HG03378 (cell line): ENCODE results near the gene GLIS1.

Experiments used
- ATAC-seq: cut with Tn5 transposase; IDR thresholded peaks from one replicate; pipeline ENCODE4 v1.9.1; 2021; ENCODE audit warnings: mild to moderate bottlenecking, moderate library complexity; ENCODE audit not compliant: unreplicated experiment

GLIS1 gene

GRCh38 chr1:53600561-53600960 is 138.4 kb downstream of the GLIS1 start:
- ATAC-seq, result no peak

- no peak for ATAC-seq
Measured at GRCh38 chr1:53600001-53600400, 139.0 kb downstream of the GLIS1 start.

- no peak for ATAC-seq
Measured at GRCh38 chr1:53599481-53599880, 139.5 kb downstream of the GLIS1 start.

- ATAC-seq, result no peak
Measured at GRCh38 chr1:53598966-53599365, 140.0 kb downstream of the GLIS1 start.

- no peak for ATAC-seq
Measured at GRCh38 chr1:53595906-53596305, 143.1 kb downstream of the GLIS1 start.

- ATAC-seq, result no peak
Measured at GRCh38 chr1:53594391-53595180, 144.4 kb downstream of the GLIS1 start.

- ATAC-seq, result no peak
Measured at GRCh38 chr1:53593758-53594380, 145.1 kb downstream of the GLIS1 start.

GRCh38 chr1:53592985-53593757 is 145.8 kb downstream of the GLIS1 start:
- no peak for ATAC-seq

- ATAC-seq, result no peak
Measured at GRCh38 chr1:53592521-53592982, 146.4 kb downstream of the GLIS1 start.

GRCh38 chr1:53591924-53592323 is 147.0 kb downstream of the GLIS1 start:
- no peak for ATAC-seq

GRCh38 chr1:53590531-53591515 is 148.1 kb downstream of the GLIS1 start:
- ATAC-seq, result no peak

- ATAC-seq, result no peak
Measured at GRCh38 chr1:53590104-53590503, 148.9 kb downstream of the GLIS1 start.

- ATAC-seq, result no peak
Measured at GRCh38 chr1:53589043-53589887, 149.7 kb downstream of the GLIS1 start.

- ATAC-seq, result no peak
Measured at GRCh38 chr1:53588053-53588779, 150.7 kb downstream of the GLIS1 start.

GRCh38 chr1:53587252-53587988 is 151.5 kb downstream of the GLIS1 start:
- no peak for ATAC-seq

- no peak for ATAC-seq
Measured at GRCh38 chr1:53586765-53587164, 152.2 kb downstream of the GLIS1 start.

GRCh38 chr1:53585565-53585964 is 153.4 kb downstream of the GLIS1 start:
- no peak for ATAC-seq

- no peak for ATAC-seq
Measured at GRCh38 chr1:53585129-53585528, 153.8 kb downstream of the GLIS1 start.
